Ovary (tissue), 9 donors: ENCODE data around the gene FOSL1. TPM values are rescaled to one million over a fixed set of nuclear protein-coding genes. Genes with fewer than 3 reads are reported as not detected.

Source experiments
- DNase-seq, 5 donors: peaks; one replicate each; pipeline ENCODE4 v3.0.0-alpha.2; 2019 to 2020
- H3K27ac ChIP-seq, 2 donors: fragments of 200-600 bp; one replicate each; pipeline versions ENCODE4 v1.5.1 to v1.8.0; 2019 to 2022
- H3K27me3 ChIP-seq: fragments of 200-600 bp; one replicate; pipeline ENCODE4 v1.8.0; 2022
- H3K36me3 ChIP-seq: fragments of 200-600 bp; sonication (generic); one replicate; pipeline ENCODE4 v1.5.1; 2019
- H3K4me1 ChIP-seq: one replicate; pipeline ENCODE4 v1.8.1; 2013; ENCODE audit warnings: mild to moderate bottlenecking, moderate library complexity; ENCODE audit not compliant: insufficient read depth
- H3K4me3 ChIP-seq: fragments of 200-600 bp; sonication (generic); one replicate; pipeline ENCODE4 v1.5.1; 2017
- H3K9me3 ChIP-seq, 2 donors: fragments of 200-600 bp in 1 of 2; sonication (generic) in 1 of 2; one replicate each; pipeline versions ENCODE4 v1.5.1 to v1.8.1; 2013 to 2019; ENCODE audit warnings: mild to moderate bottlenecking in 1 of 2, moderate library complexity in 1 of 2
- EP300 ChIP-seq: sonication (generic); formaldehyde crosslinking; IDR thresholded peaks from one replicate; pipeline ENCODE4 v1.6.1; 2017; ENCODE audit warnings: antibody characterized with exemption
- POLR2A ChIP-seq: fragments of 450-650 bp; IDR thresholded peaks from one replicate; pipeline ENCODE4 v1.6.1; 2017; ENCODE audit warnings: antibody characterized with exemption, mild to moderate bottlenecking, moderate library complexity
- WGBS, 3 donors: extraction: QIAGEN DNeasy Blood & Tissue Kit in 1 of 3; methylation state at CpG; one replicate each; pipeline versions ENCODE4 v1.1.5 to v1.1.7; 2013 to 2017; 5-methylcytosine and 5-hydroxymethylcytosine counted together
- intact Hi-C, 4 donors: fragments of 100-400 bp; cut with DNase I; formaldehyde crosslinking; loops; one replicate each; pipeline versions ENCODE4 v1.11.0 to v1.15.1; 2022 to 2023
- polyA plus RNA-seq, 2 donors: library from polyadenylated mRNA; stranded (reverse); fragments of 200-250 nt in 1 of 2; fragments of 350-450 nt in 1 of 2; fragmentation: Illumina TruSeq in 1 of 2; extraction: RNeasy Lipid Tissue Mini Kit (QIAGEN cat#74804) in 1 of 2; gene quantifications; one replicate each; pipeline ENCODE4 v1.2.3, GENCODE V29; 2013 to 2014
- total RNA-seq, 7 donors: library from RNA; depleted of rRNA in 2 of 7; stranded (reverse); fragments of >200 nt in 2 of 7; fragmentation: NEBNext Ultra II Directional in 3 of 7; extraction: Animal tissue kit (Norgen Biotek cat#: 25700) in 3 of 7; gene quantifications; one replicate each; pipeline versions ENCODE4 v1.1.0 to v1.2.4, GENCODE V29; 2016 to 2023
- TF ChIP-seq, protein P1 (sequence below), 3 donors: fragments of 450-650 bp in 2 of 3; fragments of 200-600 bp in 1 of 3; IDR thresholded peaks; one replicate each; pipeline versions ENCODE4 v1.5.1 to v1.8.0; 2016 to 2022; ENCODE audit warnings: antibody characterized with exemption in 3 of 3, mild to moderate bottlenecking in 1 of 3
- donor health status: DM: no; HTN: no; CAD: no; lungs with moderate emphysema.
- donor health status: DM: no; HTN: no; CAD: no.
- donor health status: Bipolar disorder and iron deficiency.
- donor health status: DM: yes; HTN: yes; CAD: no.
- donor health status: DM: no; HTN: no; CAD: no.
- donor health status: DM: yes; HTN: yes; CAD: no.

FOSL1 gene
- total and polyA plus RNA-seq, 9 donors: 0.61 to 9.4 (median 1.0) TPM

DNA sequence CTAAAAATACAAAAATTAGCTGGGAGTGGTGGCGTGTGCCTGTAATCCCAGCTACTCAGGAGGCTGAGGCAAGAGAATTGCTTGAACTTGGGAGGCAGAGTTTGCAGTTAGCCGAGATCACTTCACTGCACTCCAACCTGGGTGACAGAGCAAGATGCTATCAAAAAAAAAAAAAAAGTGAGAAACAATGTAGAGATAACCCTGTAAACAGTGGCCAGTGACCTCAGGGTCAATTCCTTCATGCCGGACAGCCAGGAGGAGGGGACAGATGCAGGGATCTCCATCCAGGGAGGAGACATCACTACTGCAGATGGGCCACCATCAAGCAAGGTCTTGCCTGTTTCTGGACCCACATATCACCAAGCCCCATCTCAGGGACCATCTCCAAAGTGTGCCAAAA, 52.4 kb downstream of the FOSL1 start:
- intact Hi-C loops: no loop called here
- Histone ChIP-seq H3K4me3 (no peak overlapping the region), H3K36me3 (no peaks in the 10 kb centered on the region), H3K27me3 (no peaks in the 10 kb centered on the region), H3K9me3 (no peaks in the 10 kb centered on the region), H3K27ac (no peak overlapping the region), H3K4me1 (peaks cover 1% of the 10 kb centered on the region)
- no peak for DNase-seq
- whole genome bisulfite sequencing, 3 donors: 58 to 88% (median 75%) methylated on average over 3 of the region's 3 CpGs
- TF ChIP-seq POLR2A: no peak
- TF ChIP-seq EP300: no peak
- TF ChIP-seq, protein P1, sequence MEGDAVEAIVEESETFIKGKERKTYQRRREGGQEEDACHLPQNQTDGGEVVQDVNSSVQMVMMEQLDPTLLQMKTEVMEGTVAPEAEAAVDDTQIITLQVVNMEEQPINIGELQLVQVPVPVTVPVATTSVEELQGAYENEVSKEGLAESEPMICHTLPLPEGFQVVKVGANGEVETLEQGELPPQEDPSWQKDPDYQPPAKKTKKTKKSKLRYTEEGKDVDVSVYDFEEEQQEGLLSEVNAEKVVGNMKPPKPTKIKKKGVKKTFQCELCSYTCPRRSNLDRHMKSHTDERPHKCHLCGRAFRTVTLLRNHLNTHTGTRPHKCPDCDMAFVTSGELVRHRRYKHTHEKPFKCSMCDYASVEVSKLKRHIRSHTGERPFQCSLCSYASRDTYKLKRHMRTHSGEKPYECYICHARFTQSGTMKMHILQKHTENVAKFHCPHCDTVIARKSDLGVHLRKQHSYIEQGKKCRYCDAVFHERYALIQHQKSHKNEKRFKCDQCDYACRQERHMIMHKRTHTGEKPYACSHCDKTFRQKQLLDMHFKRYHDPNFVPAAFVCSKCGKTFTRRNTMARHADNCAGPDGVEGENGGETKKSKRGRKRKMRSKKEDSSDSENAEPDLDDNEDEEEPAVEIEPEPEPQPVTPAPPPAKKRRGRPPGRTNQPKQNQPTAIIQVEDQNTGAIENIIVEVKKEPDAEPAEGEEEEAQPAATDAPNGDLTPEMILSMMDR (IDR thresholded peaks at IDR 0.05): no peak

DNA sequence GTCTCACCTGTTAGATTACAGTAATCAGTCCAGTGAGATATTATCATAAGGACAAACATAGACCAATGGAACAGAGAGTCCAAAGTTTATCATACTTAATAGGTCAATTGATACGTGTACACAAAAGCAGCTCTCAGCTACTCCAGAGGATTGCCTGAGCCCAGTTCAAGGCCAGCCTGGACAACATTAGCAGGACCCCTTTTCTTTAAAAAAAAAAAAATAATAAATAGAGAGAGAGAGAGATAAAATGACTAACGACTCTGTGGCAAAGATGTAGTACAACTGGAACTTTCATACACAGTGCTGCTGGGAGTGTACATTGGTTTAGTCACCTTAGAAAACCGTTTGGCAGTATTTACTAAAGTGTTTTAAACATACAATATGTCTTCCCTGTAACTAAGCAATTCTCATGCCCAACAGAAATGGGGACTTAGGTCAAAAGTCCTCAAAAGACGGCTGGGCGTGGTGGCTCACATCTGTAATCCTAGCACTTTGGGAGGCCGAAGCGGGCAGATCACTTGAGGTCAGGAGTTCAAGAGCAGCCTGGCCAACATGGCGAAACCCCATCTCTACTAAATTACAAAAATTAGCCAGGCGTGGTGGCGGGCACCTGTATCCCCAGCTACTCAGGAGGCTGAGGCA, 55.8 kb downstream of the FOSL1 start:
- TF ChIP-seq POLR2A (no peak), EP300 (no peak)
- TF ChIP-seq, protein P1 (IDR thresholded peaks at IDR 0.05): no peak
- DNase-seq: no peak
- H3K27me3 ChIP-seq: no peaks in the 10 kb centered on the region
- 77 to 84% (median 82%) methylated on average over 10 of the region's 10 CpGs for WGBS, 3 donors
- H3K4me3 ChIP-seq: no peak overlapping the region
- no peaks in the 10 kb centered on the region for H3K9me3 ChIP-seq
- H3K36me3 ChIP-seq: no peaks in the 10 kb centered on the region
- no peak overlapping the region for H3K27ac ChIP-seq
- H3K4me1 ChIP-seq: no peaks in the 10 kb centered on the region
- intact Hi-C loops: no loop called here

DNA sequence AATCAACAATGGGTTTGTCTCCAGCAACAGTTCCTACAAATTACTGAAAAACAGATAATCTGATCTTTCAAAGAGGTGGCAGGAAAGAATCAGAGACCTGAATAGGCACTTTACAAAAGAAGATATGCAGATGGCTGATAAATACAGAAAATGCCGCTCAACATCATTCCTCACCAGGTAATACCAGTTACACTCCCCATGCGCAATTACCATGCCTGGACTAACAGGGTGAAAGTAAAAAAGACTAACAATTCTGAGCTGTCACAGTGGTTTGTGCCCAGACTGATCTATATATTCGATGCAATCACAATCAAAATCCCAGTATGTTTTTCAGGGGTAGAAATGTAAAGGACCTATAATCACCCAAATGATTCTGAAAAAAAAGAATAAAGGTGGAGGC, 56.4 kb downstream of the FOSL1 start:
- H3K27ac ChIP-seq: no peak overlapping the region
- no peaks in the 10 kb centered on the region for H3K4me1 ChIP-seq
- H3K27me3 ChIP-seq: no peaks in the 10 kb centered on the region
- no peak overlapping the region for H3K4me3 ChIP-seq
- no peak for TF ChIP-seq POLR2A
- TF ChIP-seq, protein P1 (IDR thresholded peaks at IDR 0.05): no peak
- no peak for DNase-seq
- no peaks in the 10 kb centered on the region for H3K36me3 ChIP-seq
- intact Hi-C loops: no loop called here
- 95 to 96% (median 95%) methylated on average over 3 of the region's 3 CpGs for WGBS, 3 donors
- H3K9me3 ChIP-seq: no peaks in the 10 kb centered on the region

DNA sequence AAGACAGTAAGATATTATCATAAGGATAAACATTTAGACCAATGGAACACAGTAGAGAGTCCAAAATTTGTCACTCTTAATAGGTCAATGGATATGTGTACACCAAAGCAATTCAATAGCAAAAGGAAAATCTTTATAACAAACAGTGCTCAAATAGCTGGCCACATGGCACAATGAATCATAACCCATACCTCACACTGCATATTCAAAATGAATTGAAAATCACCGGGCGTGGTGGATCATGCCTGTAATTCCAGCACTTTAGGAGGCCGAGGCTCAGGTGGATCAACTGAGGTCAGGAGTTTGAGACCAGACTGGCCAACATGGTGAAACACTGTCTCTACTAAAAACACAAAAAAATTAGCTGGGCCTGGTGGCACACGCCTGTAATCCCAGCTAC, 58.0 kb downstream of the FOSL1 start:
- intact Hi-C loops: no loop called here
- no peaks in the 10 kb centered on the region for H3K36me3 ChIP-seq
- no peaks in the 10 kb centered on the region for H3K9me3 ChIP-seq
- TF ChIP-seq POLR2A (no peak), EP300 (no peak)
- TF ChIP-seq, protein P1 (IDR thresholded peaks at IDR 0.05): no peak
- H3K27ac ChIP-seq: no peak overlapping the region
- no peaks in the 10 kb centered on the region for H3K27me3 ChIP-seq
- H3K4me1 ChIP-seq: no peaks in the 10 kb centered on the region
- H3K4me3 ChIP-seq: no peak overlapping the region
- WGBS, 3 donors: 95 to 99% (median 95%) methylated on average over 4 of the region's 4 CpGs
- no peak for DNase-seq

Other genes starting within 250 kb of the FOSL1 start
- 100 to 1,000 TPM in 1 of 7 donors, 10 to 100 TPM in 6; 50.8 to 102 (median 91.6) TPM for gene RELA, start 237.5 kb downstream of the FOSL1 start, total RNA-seq
- 10 to 100 TPM; 52.0 to 55.0 TPM for gene RELA, start 237.5 kb downstream of the FOSL1 start, polyA plus RNA-seq
- gene KAT5, start 188.1 kb downstream of the FOSL1 start, total RNA-seq: 100 to 1,000 TPM in 1 of 7 donors, 10 to 100 TPM in 6; 64.5 to 110 (median 78.2) TPM
- 10 to 100 TPM; 56.1 to 67.0 TPM for gene KAT5, start 188.1 kb downstream of the FOSL1 start, polyA plus RNA-seq
- gene RNASEH2C, start 179.6 kb downstream of the FOSL1 start, total RNA-seq: 100 to 1,000 TPM in 1 of 7 donors, 10 to 100 TPM in 6; 42.5 to 154 (median 49.7) TPM
- gene RNASEH2C, start 179.6 kb downstream of the FOSL1 start, polyA plus RNA-seq: 10 to 100 TPM; 17.9 to 67.2 TPM
- gene AP5B1, start 119.4 kb downstream of the FOSL1 start, total RNA-seq: 10 to 100 TPM in 2 of 7 donors, 1 to 10 TPM in 5; 4.6 to 14.7 (median 8.6) TPM
- 1 to 10 TPM; 2.3 to 6.6 TPM for gene AP5B1, start 119.4 kb downstream of the FOSL1 start, polyA plus RNA-seq
- gene OVOL1, start 113.3 kb downstream of the FOSL1 start, total RNA-seq: 1 to 10 TPM in 1 of 7 donors, under 1 TPM in 2, not detected in 4; 0.24 to 3.6 (median 0.31) TPM
- gene OVOL1, start 113.3 kb downstream of the FOSL1 start, polyA plus RNA-seq: not detected
- gene SNX32, start 66.4 kb downstream of the FOSL1 start, total RNA-seq: 1 to 10 TPM in 4 of 7 donors, under 1 TPM in 2, not detected in 1; 0.66 to 3.0 (median 1.6) TPM
- under 1 TPM; 0.40 to 0.80 TPM for gene SNX32, start 66.4 kb downstream of the FOSL1 start, polyA plus RNA-seq
- 100 to 1,000 TPM; 215 to 585 (median 476) TPM for gene CFL1, start 42.2 kb downstream of the FOSL1 start, total RNA-seq
- gene CFL1, start 42.2 kb downstream of the FOSL1 start, polyA plus RNA-seq: 100 to 1,000 TPM; 327 to 693 TPM
- 10 to 100 TPM; 36.9 to 87.0 (median 55.7) TPM for gene MUS81, start 40.0 kb downstream of the FOSL1 start, total RNA-seq
- gene MUS81, start 40.0 kb downstream of the FOSL1 start, polyA plus RNA-seq: 10 to 100 TPM; 15.9 to 55.9 TPM
- gene EFEMP2, start 27.6 kb downstream of the FOSL1 start, total RNA-seq: 100 to 1,000 TPM in 5 of 7 donors, 10 to 100 TPM in 2; 48.2 to 172 (median 144) TPM
- gene EFEMP2, start 27.6 kb downstream of the FOSL1 start, polyA plus RNA-seq: 100 to 1,000 TPM in 1 of 2 donors, 10 to 100 TPM in 1; 46.6 to 109 TPM
- 1 to 10 TPM in 2 of 7 donors, under 1 TPM in 5; 0.30 to 1.3 (median 0.81) TPM for gene CTSW, start 20.6 kb downstream of the FOSL1 start, total RNA-seq
- gene CTSW, start 20.6 kb downstream of the FOSL1 start, polyA plus RNA-seq: under 1 TPM; 0.75 to 0.91 TPM
- 10 to 100 TPM; 32.5 to 71.7 (median 44.2) TPM for gene FIBP, start 11.9 kb downstream of the FOSL1 start, total RNA-seq
- 10 to 100 TPM; 40.1 to 74.2 TPM for gene FIBP, start 11.9 kb downstream of the FOSL1 start, polyA plus RNA-seq
- 10 to 100 TPM; 31.5 to 85.0 (median 58.1) TPM for gene CCDC85B, start 9.7 kb downstream of the FOSL1 start, total RNA-seq
- 10 to 100 TPM in 1 of 2 donors, not detected in 1; 41.5 TPM for gene CCDC85B, start 9.7 kb downstream of the FOSL1 start, polyA plus RNA-seq
- gene C11orf68, start 18.7 kb upstream of the FOSL1 start, total RNA-seq: 10 to 100 TPM; 13.7 to 70.5 (median 38.4) TPM
- 10 to 100 TPM; 20.5 to 57.8 TPM for gene C11orf68, start 18.7 kb upstream of the FOSL1 start, polyA plus RNA-seq
- gene DRAP1, start 19.0 kb upstream of the FOSL1 start, total RNA-seq: 10 to 100 TPM; 40.2 to 84.4 (median 78.3) TPM
- 10 to 100 TPM; 22.2 to 86.7 TPM for gene DRAP1, start 19.0 kb upstream of the FOSL1 start, polyA plus RNA-seq
- not detected for gene TSGA10IP, start 45.1 kb upstream of the FOSL1 start, total RNA-seq
- not detected for gene TSGA10IP, start 45.1 kb upstream of the FOSL1 start, polyA plus RNA-seq
- 10 to 100 TPM; 41.4 to 64.9 (median 57.0) TPM for gene SART1, start 61.3 kb upstream of the FOSL1 start, total RNA-seq
- gene SART1, start 61.3 kb upstream of the FOSL1 start, polyA plus RNA-seq: 10 to 100 TPM in 1 of 2 donors, 1 to 10 TPM in 1; 8.8 to 52.4 TPM
- gene EIF1AD, start 101.8 kb upstream of the FOSL1 start, total RNA-seq: 10 to 100 TPM; 15.2 to 42.1 (median 30.2) TPM
- gene EIF1AD, start 101.8 kb upstream of the FOSL1 start, polyA plus RNA-seq: 10 to 100 TPM; 21.3 to 31.7 TPM
- 100 to 1,000 TPM in 5 of 7 donors, 10 to 100 TPM in 2; 42.1 to 268 (median 161) TPM for gene BANF1, start 102.1 kb upstream of the FOSL1 start, total RNA-seq
- 100 to 1,000 TPM; 207 to 222 TPM for gene BANF1, start 102.1 kb upstream of the FOSL1 start, polyA plus RNA-seq
- 10 to 100 TPM in 1 of 7 donors, under 1 TPM in 4, not detected in 2; 0.32 to 25.4 (median 0.84) TPM for gene CST6, start 111.6 kb upstream of the FOSL1 start, total RNA-seq
- gene CST6, start 111.6 kb upstream of the FOSL1 start, polyA plus RNA-seq: under 1 TPM in 1 of 2 donors, not detected in 1; 0.30 TPM
- under 1 TPM in 1 of 7 donors, not detected in 6; 0.25 TPM for gene CATSPER1, start 126.1 kb upstream of the FOSL1 start, total RNA-seq
- not detected for gene CATSPER1, start 126.1 kb upstream of the FOSL1 start, polyA plus RNA-seq
- gene GAL3ST3, start 148.8 kb upstream of the FOSL1 start, total RNA-seq: 1 to 10 TPM in 1 of 7 donors, under 1 TPM in 3, not detected in 3; 0.20 to 3.3 (median 0.70) TPM
- under 1 TPM in 1 of 2 donors, not detected in 1; 0.08 TPM for gene GAL3ST3, start 148.8 kb upstream of the FOSL1 start, polyA plus RNA-seq
- gene SF3B2, start 152.0 kb upstream of the FOSL1 start, total RNA-seq: 100 to 1,000 TPM; 113 to 199 (median 189) TPM
- 100 to 1,000 TPM; 132 to 203 TPM for gene SF3B2, start 152.0 kb upstream of the FOSL1 start, polyA plus RNA-seq
- 10 to 100 TPM; 22.4 to 83.9 (median 73.9) TPM for gene PACS1, start 169.9 kb upstream of the FOSL1 start, total RNA-seq
- gene PACS1, start 169.9 kb upstream of the FOSL1 start, polyA plus RNA-seq: 10 to 100 TPM; 31.3 to 92.9 TPM